PC-3 (cell line): ENCODE data around the gene TNS3. TPM values are rescaled to one million over a fixed set of nuclear protein-coding genes. Genes with fewer than 3 reads are reported as not detected.
A peak's percentile ranks its signal among the peaks of the same experiment; 100 is the strongest.

Source experiments
- ATAC-seq: fragments of 200-7000 bp; cut with Tn5 transposase; 2 replicates; pipeline ENCODE4 v1.9.1; 2020; ENCODE audit warnings: mild to moderate bottlenecking, moderate library complexity
- BruUV-seq: library from RNA; stranded (reverse); fragments of 400-500 nt; replicated peaks from 2 replicates; lab custom pipeline; 2021; lab: Mats Ljungman, UMichigan
- CTCF ChIA-PET: fragments of 300-600 bp; sonication (Branson Sonifier 250); formaldehyde crosslinking; loops from one replicate; lab custom pipeline; 2022; ENCODE audit warnings: antibody characterized with exemption; lab: Charles Lee
- POLR2A ChIA-PET: fragments of 300-600 bp; sonication (Branson Sonifier 250); formaldehyde crosslinking; loops from one replicate; lab custom pipeline; 2022; ENCODE audit warnings: antibody characterized with exemption; ENCODE audit not compliant: unreplicated experiment; lab: Charles Lee
- DNase-seq: peaks from one replicate; pipeline ENCODE4 v3.0.0-alpha.2; 2015
- H2AFZ ChIP-seq: fragments of 300-600 bp; sonication (generic); 2 replicates; pipeline ENCODE4 v1.6.0; 2016; ENCODE audit warnings: antibody characterized with exemption, low read length
- H3F3A ChIP-seq: fragments of 300-600 bp; sonication (generic); one replicate; pipeline ENCODE4 v1.6.0; 2017; ENCODE audit warnings: antibody characterized with exemption, low read length, control low read depth, mild to moderate bottlenecking; ENCODE audit not compliant: unreplicated experiment
- H3K27ac ChIP-seq: fragments of 300-600 bp; sonication (generic); 2 replicates; pipeline ENCODE4 v1.5.1; 2016; ENCODE audit warnings: mild to moderate bottlenecking, low read length
- H3K27me3 ChIP-seq: fragments of 300-600 bp; sonication (generic); 2 replicates; pipeline ENCODE4 v1.6.1; 2016; ENCODE audit warnings: low read length, mixed read lengths
- H3K36me3 ChIP-seq: fragments of 300-600 bp; sonication (generic); 2 replicates; pipeline ENCODE4 v1.6.1; 2016; ENCODE audit warnings: low read depth, mixed run types, low read length, mixed read lengths
- H3K4me1 ChIP-seq: fragments of 300-600 bp; sonication (generic); 2 replicates; pipeline ENCODE4 v1.5.1; 2016; ENCODE audit warnings: low read length; ENCODE audit not compliant: insufficient read depth
- H3K4me2 ChIP-seq: fragments of 300-600 bp; sonication (generic); 2 replicates; pipeline ENCODE4 v1.6.0; 2016; ENCODE audit warnings: low read length
- H3K4me3 ChIP-seq: fragments of 300-600 bp; sonication (generic); 2 replicates; pipeline ENCODE4 v1.5.1; 2016; ENCODE audit warnings: mild to moderate bottlenecking, low read length, mixed read lengths
- H3K79me2 ChIP-seq: fragments of 300-600 bp; sonication (generic); 2 replicates; pipeline ENCODE4 v1.6.1; 2017; ENCODE audit warnings: low read length, mixed read lengths
- H3K9ac ChIP-seq: fragments of 300-600 bp; sonication (generic); 2 replicates; pipeline ENCODE4 v1.6.0; 2016; ENCODE audit warnings: mild to moderate bottlenecking, low read length
- H3K9me2 ChIP-seq: fragments of 300-600 bp; sonication (generic); replicated peaks from 2 replicates; pipeline ENCODE4 v1.6.1; 2016; ENCODE audit warnings: mixed run types, low read length, mixed read lengths
- H3K9me3 ChIP-seq: fragments of 300-600 bp; sonication (generic); 2 replicates; pipeline ENCODE4 v1.6.1; 2016; ENCODE audit warnings: low read length, mixed read lengths
- H4K20me1 ChIP-seq: fragments of 300-600 bp; sonication (generic); 2 replicates; pipeline ENCODE4 v1.6.1; 2016; ENCODE audit warnings: low read length, mixed read lengths
- EZH2 ChIP-seq: fragments of 300-600 bp; sonication (generic); IDR thresholded peaks from one replicate; pipeline ENCODE4 v1.6.1; 2017; ENCODE audit warnings: antibody characterized with exemption, mild to moderate bottlenecking, low read length; ENCODE audit not compliant: unreplicated experiment
- EZH2phosphoT487 ChIP-seq: fragments of 300-600 bp; sonication (generic); IDR thresholded peaks from 2 replicates; pipeline ENCODE4 v1.6.1; 2018; ENCODE audit warnings: mild to moderate bottlenecking, antibody characterized with exemption, low read length, borderline replicate concordance
- intact Hi-C: fragments of 100-400 bp; cut with micrococcal nuclease; formaldehyde crosslinking; loops from 2 replicates; pipeline ENCODE4 v1.9.0; 2023
- total RNA-seq: library from RNA; depleted of rRNA; stranded (reverse); fragments of >200 nt; gene quantifications from 2 replicates; pipeline ENCODE4 v1.2.3, GENCODE V29; 2014
- TF ChIP-seq, protein P1 (sequence below): fragments of 300-600 bp; sonication (generic); conservative IDR thresholded peaks from 2 replicates; pipeline ENCODE4 v1.5.1; 2017; ENCODE audit warnings: antibody characterized with exemption, low read depth, mild to moderate bottlenecking, low read length

Gene TNS3
- total RNA-seq, 1 experiment from 2014 or later, result 72.3 TPM

DNA sequence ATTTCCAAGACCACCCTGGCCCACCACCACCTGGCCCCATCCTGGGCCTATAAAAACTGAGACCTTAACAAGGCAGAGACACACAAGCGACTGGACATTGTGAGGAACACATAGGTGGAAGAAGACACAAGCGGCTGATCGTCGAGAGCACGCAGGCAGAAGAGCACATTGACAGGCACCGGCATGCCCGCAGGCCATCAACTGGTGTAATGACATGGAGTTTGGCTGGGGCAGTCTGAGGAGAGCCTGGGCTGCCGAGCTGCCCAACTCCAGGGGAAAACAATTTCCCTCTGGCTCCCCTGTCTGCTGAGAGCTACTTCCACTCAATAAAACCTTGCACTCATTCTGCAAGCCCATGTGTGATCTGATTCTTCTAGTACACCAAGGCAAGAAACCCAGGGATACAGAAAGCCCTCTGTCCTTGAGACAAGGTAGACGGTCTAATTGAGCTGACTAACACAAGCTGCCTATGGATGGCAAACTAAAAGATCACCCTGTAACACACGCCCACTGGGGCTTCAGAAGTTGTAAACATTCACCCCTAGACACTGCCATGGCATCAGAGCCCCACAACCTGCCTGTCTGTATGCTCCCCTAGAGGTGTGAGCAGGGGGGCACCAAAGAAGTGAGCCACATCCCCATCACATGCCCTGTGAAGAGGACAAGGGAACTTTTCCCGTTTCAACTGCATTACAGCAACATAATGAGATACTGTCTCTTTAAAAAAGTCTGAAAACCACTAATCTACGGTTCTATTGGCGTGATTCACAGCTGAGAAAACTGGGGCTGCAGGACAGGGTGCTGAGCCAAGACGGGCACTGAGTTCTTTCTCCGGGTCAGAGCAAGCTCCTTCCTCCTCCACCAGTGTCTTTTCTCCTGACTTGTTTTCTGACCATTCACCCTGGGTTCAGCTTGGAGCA lies 18.5 kb upstream of the TNS3 start:
- Histone ChIP-seq H3K4me1 (peaks cover 49% of the 10 kb centered on the region), H3F3A (peaks cover 13% of the 10 kb centered on the region), H2AFZ (peak overlapping the region; percentile 73), H3K79me2 (no peaks in the 10 kb centered on the region), H3K27me3 (no peaks in the 10 kb centered on the region), H3K27ac (peak overlapping the region; percentile 93), H4K20me1 (no peaks in the 10 kb centered on the region), H3K9me3 (no peaks in the 10 kb centered on the region), H3K4me3 (peak overlapping the region; percentile 42; the same call in 1 of the 2 replicates), H3K9ac (peak overlapping the region; percentile 58), H3K4me2 (peak overlapping the region; percentile 71), H3K36me3 (no peaks in the 10 kb centered on the region), H3K9me2 (no peaks in the 10 kb centered on the region)
- ATAC-seq (peak; percentile 66), DNase-seq (peak; percentile 85)
- POLR2A ChIA-PET, result interaction anchor here (0.6 to 1.4 kb wide), 2 partner anchors 183 to 267 kb away, joined by 3 read pairs; no protein-coding TSS in a partner anchor
- intact Hi-C loops, result loop anchor here (1.0 kb wide), 1 partner anchor 22 kb away; no protein-coding TSS in a partner anchor
- no peak for TF ChIP-seq EZH2phosphoT487
- TF ChIP-seq, protein P1, sequence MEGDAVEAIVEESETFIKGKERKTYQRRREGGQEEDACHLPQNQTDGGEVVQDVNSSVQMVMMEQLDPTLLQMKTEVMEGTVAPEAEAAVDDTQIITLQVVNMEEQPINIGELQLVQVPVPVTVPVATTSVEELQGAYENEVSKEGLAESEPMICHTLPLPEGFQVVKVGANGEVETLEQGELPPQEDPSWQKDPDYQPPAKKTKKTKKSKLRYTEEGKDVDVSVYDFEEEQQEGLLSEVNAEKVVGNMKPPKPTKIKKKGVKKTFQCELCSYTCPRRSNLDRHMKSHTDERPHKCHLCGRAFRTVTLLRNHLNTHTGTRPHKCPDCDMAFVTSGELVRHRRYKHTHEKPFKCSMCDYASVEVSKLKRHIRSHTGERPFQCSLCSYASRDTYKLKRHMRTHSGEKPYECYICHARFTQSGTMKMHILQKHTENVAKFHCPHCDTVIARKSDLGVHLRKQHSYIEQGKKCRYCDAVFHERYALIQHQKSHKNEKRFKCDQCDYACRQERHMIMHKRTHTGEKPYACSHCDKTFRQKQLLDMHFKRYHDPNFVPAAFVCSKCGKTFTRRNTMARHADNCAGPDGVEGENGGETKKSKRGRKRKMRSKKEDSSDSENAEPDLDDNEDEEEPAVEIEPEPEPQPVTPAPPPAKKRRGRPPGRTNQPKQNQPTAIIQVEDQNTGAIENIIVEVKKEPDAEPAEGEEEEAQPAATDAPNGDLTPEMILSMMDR, result no peak
- TF ChIP-seq EZH2, result no peak
- BruUV-seq, result no TSS peak
- CTCF ChIA-PET, result interaction anchor here (0.6 to 1.0 kb wide), 5 partner anchors 11 to 574 kb away, joined by 3 to 4 read pairs (median 3); partner anchors contain the start of gene TNS3

DNA sequence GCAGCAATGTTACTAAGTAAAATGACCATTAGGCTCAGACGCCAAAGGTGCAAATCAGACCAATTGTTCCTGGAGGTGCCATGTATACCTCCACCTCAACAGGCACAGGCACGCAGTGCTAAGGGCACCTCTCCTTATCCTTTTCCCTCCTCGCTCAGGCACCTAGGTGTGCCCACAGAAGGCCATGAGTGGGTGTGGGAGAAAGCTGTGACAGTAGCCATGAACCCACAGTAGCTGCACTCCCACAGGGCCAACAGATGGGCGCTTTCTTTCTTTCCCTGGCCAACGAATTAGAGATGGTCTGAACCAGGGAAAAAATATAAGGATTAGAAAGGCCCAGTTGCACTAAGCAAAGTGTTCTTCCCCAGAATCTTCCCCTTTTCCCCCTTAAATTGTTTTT lies 15.5 kb upstream of the TNS3 start:
- ATAC-seq, result no peak
- Histone ChIP-seq H4K20me1 (no peaks in the 10 kb centered on the region), H3K9me3 (no peaks in the 10 kb centered on the region), H3K27ac (no peak overlapping the region), H3K27me3 (no peaks in the 10 kb centered on the region), H3K4me1 (peaks cover 29% of the 10 kb centered on the region), H3F3A (peaks cover 10% of the 10 kb centered on the region), H3K79me2 (no peaks in the 10 kb centered on the region), H3K4me3 (no peak overlapping the region), H3K9me2 (no peaks in the 10 kb centered on the region), H2AFZ (no peak overlapping the region), H3K4me2 (no peak overlapping the region), H3K36me3 (no peaks in the 10 kb centered on the region), H3K9ac (no peak overlapping the region)
- DNase-seq, result no peak
- CTCF ChIA-PET, result no interaction called here
- intact Hi-C loops, result no loop called here
- TF ChIP-seq, protein P1, result no peak
- no peak for TF ChIP-seq EZH2phosphoT487
- TF ChIP-seq EZH2, result no peak
- BruUV-seq, result no TSS peak
- POLR2A ChIA-PET, result no interaction called here
